HepG2 (cell line): ENCODE data around the gene GRM8.

ENCODE experiments used
- CEBPZ ChIP-seq: IDR thresholded peaks from 2 replicates; pipeline ENCODE4 v1.6.1; 2012; ENCODE audit warnings: low read length, improper control_type of control experiment
- CREM ChIP-seq, 2 experiments: sonication (generic) in 1 of 2; formaldehyde crosslinking in 1 of 2; IDR thresholded peaks; 2 replicates each; pipeline versions ENCODE4 v1.4.0 to v1.6.1; 2016 to 2020; ENCODE audit warnings: antibody characterized with exemption in 1 of 2, mild to moderate bottlenecking in 1 of 2, missing genetic modification reagents in 1 of 2
- CTCF ChIP-seq: sonication (generic); formaldehyde crosslinking; IDR thresholded peaks from 2 replicates; pipeline ENCODE4 v1.5.0; 2020; ENCODE audit warnings: mild to moderate bottlenecking, missing genetic modification reagents, moderate library complexity
- EZH2 ChIP-seq: conservative IDR thresholded peaks from 2 replicates; pipeline ENCODE4 v1.6.1; 2012; ENCODE audit warnings: mild to moderate bottlenecking, low read depth, low read length, moderate library complexity
- NFE2L2 ChIP-seq: fragments of 150-350 bp; IDR thresholded peaks from 2 replicates; pipeline ENCODE4 v1.6.1; 2014; ENCODE audit warnings: low read length
- NR2C2 ChIP-seq: sonication (generic); formaldehyde crosslinking; IDR thresholded peaks from 2 replicates; pipeline ENCODE4 v1.4.0; 2020; ENCODE audit warnings: missing genetic modification reagents, mild to moderate bottlenecking, moderate library complexity, borderline replicate concordance
- ZNF746 ChIP-seq: sonication (generic); formaldehyde crosslinking; IDR thresholded peaks from 2 replicates; pipeline ENCODE4 v1.8.0; 2022; ENCODE audit warnings: mild to moderate bottlenecking, missing genetic modification reagents
- ZNF747 ChIP-seq: sonication (generic); formaldehyde crosslinking; IDR thresholded peaks from 2 replicates; pipeline ENCODE4 v1.8.1; 2023; ENCODE audit warnings: missing genetic modification reagents, mild to moderate bottlenecking, borderline replicate concordance
- ZNF772 ChIP-seq: sonication (generic); formaldehyde crosslinking; IDR thresholded peaks from 2 replicates; pipeline ENCODE4 v1.5.0; 2020; ENCODE audit warnings: mild to moderate bottlenecking, missing genetic modification reagents
- ZZZ3 ChIP-seq: sonication (generic); formaldehyde crosslinking; IDR thresholded peaks from 2 replicates; pipeline ENCODE4 v1.4.0; 2020; ENCODE audit warnings: missing genetic modification reagents, mild to moderate bottlenecking, borderline replicate concordance
- TF ChIP-seq, protein P1 (sequence below): sonication (generic); formaldehyde crosslinking; conservative IDR thresholded peaks from 2 replicates; pipeline ENCODE4 v1.4.0; 2020; ENCODE audit warnings: missing genetic modification reagents
- TF ChIP-seq, protein P2 (sequence below): sonication (generic); formaldehyde crosslinking; IDR thresholded peaks from 2 replicates; pipeline ENCODE4 v1.4.0; 2020; ENCODE audit warnings: missing genetic modification reagents
- TF ChIP-seq, protein P3 (sequence below): sonication (generic); formaldehyde crosslinking; IDR thresholded peaks from 2 replicates; pipeline ENCODE4 v1.5.1; 2020; ENCODE audit warnings: missing genetic modification reagents, mild to moderate bottlenecking, borderline replicate concordance

DNA sequence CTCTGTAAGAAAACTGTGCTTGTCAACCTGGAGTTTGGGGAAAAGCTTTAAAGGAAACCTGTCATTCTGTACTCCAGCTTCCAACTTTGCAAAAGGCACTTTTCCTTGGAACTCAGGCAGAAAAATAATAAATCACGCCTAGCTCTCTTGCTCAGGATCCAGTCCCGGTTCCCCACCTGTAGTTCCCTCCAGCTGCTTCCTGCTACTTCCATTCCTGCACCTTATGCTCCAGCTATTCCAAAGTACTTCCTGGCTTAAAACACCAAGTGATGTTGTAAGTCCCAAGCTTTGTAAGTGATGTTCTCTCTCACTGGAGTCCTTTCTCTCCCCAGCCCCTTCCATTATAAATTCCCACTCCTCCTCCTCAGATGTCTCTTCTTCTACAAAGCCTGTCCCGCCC, 98.6 kb downstream of the GRM8 start:
- TF ChIP-seq NFE2L2 (no peak), ZNF747 (CRISPR knock-in tag) (no peak), NR2C2 (CRISPR knock-in tag) (no peak), CTCF (no peak), ZZZ3 (no peak), CREM (IDR thresholded peaks at IDR 0.05) (no peak), CREM (CRISPR knock-in tag; IDR thresholded peaks at IDR 0.05) (no peak), ZNF772 (CRISPR knock-in tag) (no peak), CEBPZ (no peak), ZNF746 (CRISPR knock-in tag) (no peak), EZH2 (no peak)
- TF ChIP-seq, protein P1, sequence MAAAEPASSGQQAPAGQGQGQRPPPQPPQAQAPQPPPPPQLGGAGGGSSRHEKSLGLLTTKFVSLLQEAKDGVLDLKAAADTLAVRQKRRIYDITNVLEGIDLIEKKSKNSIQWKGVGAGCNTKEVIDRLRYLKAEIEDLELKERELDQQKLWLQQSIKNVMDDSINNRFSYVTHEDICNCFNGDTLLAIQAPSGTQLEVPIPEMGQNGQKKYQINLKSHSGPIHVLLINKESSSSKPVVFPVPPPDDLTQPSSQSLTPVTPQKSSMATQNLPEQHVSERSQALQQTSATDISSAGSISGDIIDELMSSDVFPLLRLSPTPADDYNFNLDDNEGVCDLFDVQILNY (CRISPR knock-in tag): no peak
- TF ChIP-seq, protein P2, sequence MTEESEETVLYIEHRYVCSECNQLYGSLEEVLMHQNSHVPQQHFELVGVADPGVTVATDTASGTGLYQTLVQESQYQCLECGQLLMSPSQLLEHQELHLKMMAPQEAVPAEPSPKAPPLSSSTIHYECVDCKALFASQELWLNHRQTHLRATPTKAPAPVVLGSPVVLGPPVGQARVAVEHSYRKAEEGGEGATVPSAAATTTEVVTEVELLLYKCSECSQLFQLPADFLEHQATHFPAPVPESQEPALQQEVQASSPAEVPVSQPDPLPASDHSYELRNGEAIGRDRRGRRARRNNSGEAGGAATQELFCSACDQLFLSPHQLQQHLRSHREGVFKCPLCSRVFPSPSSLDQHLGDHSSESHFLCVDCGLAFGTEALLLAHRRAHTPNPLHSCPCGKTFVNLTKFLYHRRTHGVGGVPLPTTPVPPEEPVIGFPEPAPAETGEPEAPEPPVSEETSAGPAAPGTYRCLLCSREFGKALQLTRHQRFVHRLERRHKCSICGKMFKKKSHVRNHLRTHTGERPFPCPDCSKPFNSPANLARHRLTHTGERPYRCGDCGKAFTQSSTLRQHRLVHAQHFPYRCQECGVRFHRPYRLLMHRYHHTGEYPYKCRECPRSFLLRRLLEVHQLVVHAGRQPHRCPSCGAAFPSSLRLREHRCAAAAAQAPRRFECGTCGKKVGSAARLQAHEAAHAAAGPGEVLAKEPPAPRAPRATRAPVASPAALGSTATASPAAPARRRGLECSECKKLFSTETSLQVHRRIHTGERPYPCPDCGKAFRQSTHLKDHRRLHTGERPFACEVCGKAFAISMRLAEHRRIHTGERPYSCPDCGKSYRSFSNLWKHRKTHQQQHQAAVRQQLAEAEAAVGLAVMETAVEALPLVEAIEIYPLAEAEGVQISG (CRISPR knock-in tag): no peak
- TF ChIP-seq, protein P3, sequence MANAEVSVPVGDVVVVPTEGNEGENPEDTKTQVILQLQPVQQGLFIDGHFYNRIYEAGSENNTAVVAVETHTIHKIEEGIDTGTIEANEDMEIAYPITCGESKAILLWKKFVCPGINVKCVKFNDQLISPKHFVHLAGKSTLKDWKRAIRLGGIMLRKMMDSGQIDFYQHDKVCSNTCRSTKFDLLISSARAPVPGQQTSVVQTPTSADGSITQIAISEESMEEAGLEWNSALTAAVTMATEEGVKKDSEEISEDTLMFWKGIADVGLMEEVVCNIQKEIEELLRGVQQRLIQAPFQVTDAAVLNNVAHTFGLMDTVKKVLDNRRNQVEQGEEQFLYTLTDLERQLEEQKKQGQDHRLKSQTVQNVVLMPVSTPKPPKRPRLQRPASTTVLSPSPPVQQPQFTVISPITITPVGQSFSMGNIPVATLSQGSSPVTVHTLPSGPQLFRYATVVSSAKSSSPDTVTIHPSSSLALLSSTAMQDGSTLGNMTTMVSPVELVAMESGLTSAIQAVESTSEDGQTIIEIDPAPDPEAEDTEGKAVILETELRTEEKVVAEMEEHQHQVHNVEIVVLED: no peak
